Measurements from ENCODE around the gene PRPF6.
A peak's percentile ranks its signal among the peaks of the same experiment; 100 is the strongest.
"Not testable (repeated sequence)": the region's sequence is repeated elsewhere in the genome, so short reads cannot be mapped to it uniquely, and the experiment has no call there.

The PRPF6 gene

GRCh38 chr20:63972312-63973159, 8.4 kb upstream of the PRPF6 start:
- DNase-seq: no peak

- DNase-seq: no peak
Measured at GRCh38 chr20:63973160-63973479, 7.8 kb upstream of the PRPF6 start.

- DNase-seq: peak in 56 of 58 donors; percentile 25 to 90 (median 77)
Measured at GRCh38 chr20:63973636-63974401, 7.1 kb upstream of the PRPF6 start.

- peak in 1 of 58 donors; percentile 34 for DNase-seq
Measured at GRCh38 chr20:63974402-63975200, 6.3 kb upstream of the PRPF6 start.

GRCh38 chr20:63976511-63976910, 4.4 kb upstream of the PRPF6 start:
- DNase-seq: not testable (repeated sequence)

- no peak for DNase-seq
Measured at GRCh38 chr20:63976980-63977738, 3.8 kb upstream of the PRPF6 start.

GRCh38 chr20:63977739-63978276, 3.1 kb upstream of the PRPF6 start:
- DNase-seq: no peak

GRCh38 chr20:63978319-63979228, 2.4 kb upstream of the PRPF6 start:
- peak in 13 of 58 donors; percentile 14 to 49 (median 23) for DNase-seq

GRCh38 chr20:63979229-63979556, 1.7 kb upstream of the PRPF6 start:
- DNase-seq: no peak

GRCh38 chr20:63979557-63980316, 1.2 kb upstream of the PRPF6 start, which contains the start of gene SAMD10:
Gene SAMD10 (minus strand): TSS chr20:63979642. CDS start chr20:63979467, 175 bp downstream.
- DNase-seq: peak in 36 of 58 donors; percentile 18 to 72 (median 42)

- peak in 1 of 58 donors; percentile 68 for DNase-seq
Measured at GRCh38 chr20:63980317-63980805, 571 bp upstream of the PRPF6 start.

- no peak for DNase-seq
Measured at GRCh38 chr20:63982937-63983336, 2.0 kb downstream of the PRPF6 start.

GRCh38 chr20:64000906-64001305, 20.0 kb downstream of the PRPF6 start:
- DNase-seq: no peak

- peak in 2 of 58 donors; percentile 2 to 4 for DNase-seq
Measured at GRCh38 chr20:64001607-64002011, 20.7 kb downstream of the PRPF6 start.

GRCh38 chr20:64003960-64004725, 23.2 kb downstream of the PRPF6 start:
- no peak for DNase-seq

- no peak for DNase-seq
Measured at GRCh38 chr20:64005394-64005793, 24.5 kb downstream of the PRPF6 start.

GRCh38 chr20:64006490-64006889, 25.6 kb downstream of the PRPF6 start:
- DNase-seq: peak in 14 of 58 donors; percentile 3 to 33 (median 10)

- DNase-seq: no peak
Measured at GRCh38 chr20:64006902-64007301, 26.0 kb downstream of the PRPF6 start.

All from anterior cingulate cortex (tissue), 58 donors.